Head of caudate nucleus (tissue), 42 donors: Measurements from ENCODE around the gene PLOD1.
A peak's percentile ranks its signal among the peaks of the same experiment; 100 is the strongest.

Experiments used
- DNase-seq, 42 donors: peaks; one replicate each; pipeline versions ENCODE4 v3.0.0 to v3.0.0-alpha.2; 2020 to 2021; ENCODE audit warnings: mixed read lengths in 7 of 42
- intact Hi-C: fragments of 100-400 bp; cut with DNase I; formaldehyde crosslinking; loops from one replicate; pipeline ENCODE4 v1.15.0; 2022

Gene PLOD1

DNA sequence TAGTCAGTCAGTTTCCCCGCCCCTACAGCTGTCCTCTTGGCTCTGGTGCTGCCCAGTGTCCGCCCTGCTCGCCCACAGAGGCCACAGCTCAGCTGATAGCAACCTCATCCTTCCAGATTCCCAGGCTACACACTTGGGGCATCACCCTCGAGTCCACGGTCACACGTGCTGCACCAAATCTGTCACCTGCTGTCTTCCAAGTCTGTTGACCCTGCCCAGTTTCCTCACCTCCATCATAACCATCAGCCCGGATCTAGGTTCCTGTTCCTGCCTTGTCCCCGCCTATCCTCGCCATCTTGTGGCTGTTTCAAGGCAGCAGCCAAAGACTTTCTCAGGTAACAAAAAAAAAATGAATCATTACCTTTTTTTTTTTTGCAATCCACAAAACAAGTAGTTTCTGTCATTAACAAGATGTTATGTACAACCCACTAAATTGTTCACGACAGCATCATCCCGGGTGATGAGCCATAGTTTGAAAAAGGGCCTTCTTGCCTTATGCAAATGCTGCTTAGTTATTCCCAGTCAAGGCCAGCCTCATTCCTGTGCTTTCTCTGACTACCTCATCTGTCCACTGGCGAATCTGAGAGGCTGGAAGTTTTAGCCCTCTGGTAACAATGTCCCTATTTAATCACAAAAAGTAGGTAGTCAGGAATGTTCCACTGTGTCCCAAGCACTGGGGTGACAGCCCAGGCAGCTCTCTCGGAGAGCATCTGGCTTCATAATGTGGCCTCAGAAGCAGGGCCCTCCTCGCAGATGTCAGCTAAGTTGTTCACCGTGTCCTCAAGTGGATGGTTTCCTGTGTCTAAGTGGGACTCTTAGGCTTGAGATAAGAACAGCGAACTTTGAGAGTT is 79.8 kb downstream of the PLOD1 start:
- peak in 8 of 42 donors; percentile 16 to 60 (median 36) for DNase-seq
- intact Hi-C loops: no loop called here

DNA sequence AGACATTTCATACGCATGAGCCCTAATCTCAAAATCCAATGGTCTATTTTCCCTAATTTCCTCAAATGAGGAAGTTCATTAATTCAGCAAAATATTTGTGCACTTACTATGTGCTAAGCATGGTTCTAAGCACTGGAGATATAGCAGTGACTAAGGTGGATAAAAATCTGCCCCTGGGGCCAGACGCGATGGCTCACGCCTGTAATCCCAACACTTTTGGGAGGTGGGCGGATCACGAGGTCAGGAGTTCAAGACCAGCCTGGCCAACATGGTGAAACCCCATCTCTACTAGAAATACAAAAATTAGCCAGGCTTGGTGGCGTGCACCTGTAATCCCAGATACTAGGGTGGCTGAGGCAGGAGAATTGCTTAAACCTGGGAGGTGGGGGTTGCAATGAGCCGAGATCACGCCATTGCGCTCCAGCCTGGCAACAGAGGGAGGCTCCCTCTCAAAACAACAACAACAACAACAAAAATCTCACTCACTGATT is 80.5 kb downstream of the PLOD1 start:
- no peak for DNase-seq
- intact Hi-C loops: no loop called here

DNA sequence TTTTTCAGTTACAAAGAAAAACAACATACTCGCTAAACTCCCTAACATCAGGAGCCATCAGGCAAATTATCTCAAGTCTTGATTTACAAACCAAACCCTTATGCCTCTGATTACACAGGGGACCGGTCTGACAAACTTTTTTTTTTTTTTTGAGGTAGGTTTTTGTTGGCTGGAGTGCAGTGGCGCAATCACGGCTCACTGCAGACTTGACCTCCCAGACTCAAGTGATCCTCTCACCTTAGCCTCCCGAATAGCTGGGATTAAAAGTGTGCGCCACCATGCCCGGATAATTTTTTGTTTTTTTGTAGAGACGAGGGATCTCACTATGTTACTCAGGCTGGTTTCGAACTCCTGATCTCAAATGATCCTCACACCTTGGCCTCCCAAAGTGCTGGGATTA is 81.0 kb downstream of the PLOD1 start:
- intact Hi-C loops: no loop called here
- no peak for DNase-seq

DNA sequence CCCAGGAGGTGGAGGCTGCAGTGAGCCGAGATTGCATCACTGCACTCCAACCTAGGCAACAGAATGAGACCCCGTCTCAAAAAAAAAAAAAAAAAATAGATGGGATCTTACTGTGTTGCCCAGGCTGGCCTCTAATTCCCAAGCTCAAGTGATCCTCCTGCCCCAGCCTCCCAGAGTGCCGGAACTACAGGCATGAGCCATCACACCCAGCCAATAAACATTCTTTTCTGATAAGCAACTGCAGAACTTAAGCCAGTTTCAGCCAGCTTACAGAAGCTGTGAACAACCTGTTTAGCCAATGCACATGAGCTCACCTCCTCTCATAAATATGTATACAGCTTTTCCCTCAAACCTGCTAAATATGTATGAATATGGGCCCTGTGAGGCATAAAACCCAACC is 81.7 kb downstream of the PLOD1 start:
- no peak for DNase-seq
- intact Hi-C loops: no loop called here

DNA sequence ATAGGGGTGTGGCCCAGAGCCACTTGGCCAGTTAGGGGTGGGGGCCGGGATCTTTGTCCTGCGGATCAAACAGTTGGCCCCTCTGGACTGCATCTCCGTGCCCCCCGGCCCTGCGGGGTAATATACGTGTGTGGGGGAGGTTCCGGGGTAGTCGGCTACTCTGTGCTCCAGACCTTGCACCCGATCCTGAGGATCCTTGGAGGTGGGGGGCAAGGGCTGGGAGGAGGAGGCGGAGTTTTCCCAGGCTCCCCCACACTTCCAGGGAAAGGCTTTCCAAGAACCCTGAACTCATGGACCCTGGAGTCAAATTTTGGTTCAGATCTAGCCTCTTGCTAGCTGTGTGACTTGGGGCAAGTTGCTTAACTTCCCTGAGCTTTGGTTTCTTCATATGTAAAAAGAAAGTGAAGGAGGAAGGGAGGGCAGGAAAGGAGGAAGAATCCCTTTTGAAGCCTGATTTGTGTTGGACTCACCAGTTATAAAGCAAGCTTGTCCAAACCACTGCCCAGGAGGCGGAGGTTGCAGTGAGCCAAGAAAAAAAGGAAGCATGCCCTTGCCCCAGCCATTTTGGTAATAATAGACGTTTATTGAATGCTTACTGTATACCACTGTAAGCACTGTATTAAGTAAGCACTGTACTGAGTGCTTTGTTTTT is 85.5 kb downstream of the PLOD1 start:
- intact Hi-C loops: no loop called here

DNA sequence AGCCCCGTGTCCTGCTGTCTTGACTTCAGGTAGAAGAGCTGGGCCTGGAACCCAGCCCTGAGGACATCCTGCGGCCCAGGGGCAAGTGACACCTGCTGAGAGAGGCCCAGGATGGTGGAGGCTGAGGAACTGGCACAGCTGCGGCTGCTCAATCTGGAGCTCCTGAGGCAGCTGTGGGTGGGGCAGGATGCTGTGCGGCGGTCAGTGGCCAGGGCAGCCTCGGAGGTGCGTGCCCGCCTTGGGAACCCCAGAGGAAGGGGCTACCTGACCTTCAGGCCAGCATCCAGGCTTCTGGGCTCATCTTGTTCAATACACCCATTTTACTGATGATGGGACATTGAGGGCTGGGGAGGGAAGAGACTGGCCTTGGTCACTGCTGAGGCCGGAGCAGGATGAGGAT is 87.1 kb downstream of the PLOD1 start:
- DNase-seq: no peak

More for the DNA sequence above, 85.5 kb downstream of the PLOD1 start:
- peak in 1 of 42 donors; percentile 24 for DNase-seq

DNA sequence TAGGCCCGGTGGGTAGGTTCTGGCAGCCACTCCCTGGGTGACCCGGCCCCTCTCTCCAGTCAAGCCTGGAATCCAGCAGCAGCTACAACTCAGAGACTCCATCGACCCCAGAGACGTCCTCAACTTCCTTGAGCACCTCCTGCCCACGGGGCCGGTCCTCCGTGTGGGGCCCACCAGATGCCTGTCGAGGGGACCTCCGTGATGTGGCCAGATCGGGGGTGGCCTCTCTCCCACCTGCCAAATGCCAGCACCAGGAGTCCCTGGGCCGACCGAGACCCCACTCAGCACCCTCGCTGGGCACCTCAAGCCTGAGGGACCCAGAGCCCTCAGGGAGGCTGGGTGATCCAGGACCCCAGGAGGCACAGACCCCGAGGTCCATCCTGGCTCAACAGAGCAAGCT is 87.5 kb downstream of the PLOD1 start:
- intact Hi-C loops: no loop called here
- no peak for DNase-seq

More for the DNA sequence above, 87.1 kb downstream of the PLOD1 start:
- intact Hi-C loops: no loop called here
